Stimulated activated CD8-positive, alpha-beta memory T cell treated with anti-CD3 and anti-CD28 coated beads, Interleukin-4, amount 100 ng/mL, for 1 hour (primary cell): ENCODE results near the gene RGS12.

Experiments used
- DNase-seq, 2 donors: peaks; one replicate each; pipeline ENCODE4 v3.0.0-alpha.2; 2020; ENCODE audit warnings: low read depth in 2 of 2, low spot score in 1 of 2

RGS12 gene

DNA sequence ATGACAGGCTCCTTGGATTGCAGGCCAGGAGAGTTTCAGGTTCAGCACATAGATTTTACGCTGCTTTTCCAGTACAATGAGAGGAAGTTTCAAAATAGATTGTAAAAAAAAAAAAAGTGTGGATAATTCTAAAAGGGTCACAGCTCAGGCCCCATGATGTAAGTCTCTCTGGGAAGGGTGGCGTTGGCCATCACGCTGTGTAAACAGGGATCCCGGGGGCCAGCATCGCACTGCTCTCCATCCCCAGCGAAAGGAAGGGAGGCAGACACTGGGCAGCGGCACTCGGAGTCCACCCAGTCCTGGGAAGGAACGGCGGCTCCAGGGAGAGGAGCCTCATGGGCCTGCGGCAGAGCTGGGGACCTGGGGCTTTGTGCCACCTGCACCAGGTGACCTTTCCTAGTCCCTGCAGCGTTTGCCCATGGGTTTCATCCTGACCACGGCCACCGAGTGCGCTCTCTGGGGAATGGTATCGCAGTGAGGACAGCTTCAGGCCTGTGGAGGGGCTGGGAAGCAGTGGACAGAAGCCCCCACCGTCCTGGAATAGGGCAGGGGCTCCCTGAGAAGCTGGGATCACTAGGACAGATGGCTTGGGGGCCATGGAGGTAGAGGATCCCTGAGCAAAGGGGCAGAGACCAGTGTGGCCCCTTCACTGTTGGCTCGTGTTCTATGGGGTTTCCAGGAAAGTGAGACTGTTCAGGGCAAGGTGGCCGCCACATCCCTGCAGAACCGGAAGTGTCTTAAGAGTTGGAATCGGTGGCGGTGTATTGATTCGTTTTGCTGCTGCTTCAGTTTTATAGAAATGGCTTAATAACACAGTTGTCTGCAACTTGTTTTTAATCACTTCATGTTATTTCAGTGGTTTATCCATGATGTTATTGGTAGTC is 38.9 kb downstream of the RGS12 start:
- no peak for DNase-seq

DNA sequence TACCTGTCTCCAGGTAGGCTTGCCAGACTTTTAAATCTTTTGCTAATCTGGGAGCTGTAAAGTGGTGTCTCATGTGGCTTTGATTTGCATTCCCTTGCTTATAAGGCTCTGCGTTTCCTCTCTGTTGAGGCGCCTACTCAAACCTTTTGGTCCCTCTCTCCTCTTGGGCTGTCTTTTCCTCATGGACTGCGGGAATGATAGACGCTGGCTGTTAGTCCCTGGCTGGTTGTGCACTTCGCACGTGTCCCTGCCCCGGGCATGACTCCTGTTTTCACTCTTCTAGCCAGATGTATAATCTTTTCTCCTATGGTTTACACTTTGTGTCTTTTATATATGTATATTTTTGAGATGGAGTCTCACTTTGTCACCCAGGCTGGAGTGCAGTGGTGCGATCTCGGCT is 39.7 kb downstream of the RGS12 start:
- no peak for DNase-seq

DNA sequence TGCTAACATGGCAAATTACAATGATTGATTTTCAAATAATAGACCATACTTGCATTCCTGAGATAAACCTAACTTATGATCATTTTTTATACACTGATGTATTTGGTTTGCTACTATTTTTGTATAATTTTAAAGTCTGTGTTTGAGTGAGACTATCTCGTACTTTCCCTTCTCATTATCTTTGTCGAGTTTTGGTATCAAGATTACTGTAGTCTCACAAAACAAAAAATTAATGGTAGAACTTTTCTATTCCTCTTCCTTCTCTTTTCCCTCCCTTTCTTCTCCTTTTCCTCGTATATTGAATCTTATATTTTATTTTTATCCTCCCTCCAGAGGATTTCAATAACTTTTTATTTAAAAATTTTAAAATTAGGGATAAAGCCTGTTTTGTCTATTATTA is 41.5 kb downstream of the RGS12 start:
- DNase-seq: no peak

DNA sequence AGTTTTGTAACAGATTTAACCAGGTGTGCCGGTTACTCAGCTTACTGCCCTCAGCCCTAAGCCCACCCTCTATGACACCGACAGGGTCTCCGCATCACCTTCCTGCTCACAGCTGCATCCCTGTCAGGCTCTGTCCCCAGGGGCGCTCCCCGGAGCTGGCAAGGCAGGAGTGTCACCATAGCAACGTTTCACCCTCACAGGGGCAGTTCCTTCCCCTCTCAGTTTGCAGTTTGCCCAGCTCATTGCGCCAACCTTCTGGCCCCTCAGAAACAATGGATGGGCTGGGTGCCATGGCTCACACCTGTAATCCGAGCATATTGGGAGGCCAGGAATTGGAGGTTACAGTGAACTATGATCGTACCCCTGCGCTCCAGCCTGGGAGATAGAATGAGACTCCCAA is 42.6 kb downstream of the RGS12 start:
- DNase-seq: no peak

DNA sequence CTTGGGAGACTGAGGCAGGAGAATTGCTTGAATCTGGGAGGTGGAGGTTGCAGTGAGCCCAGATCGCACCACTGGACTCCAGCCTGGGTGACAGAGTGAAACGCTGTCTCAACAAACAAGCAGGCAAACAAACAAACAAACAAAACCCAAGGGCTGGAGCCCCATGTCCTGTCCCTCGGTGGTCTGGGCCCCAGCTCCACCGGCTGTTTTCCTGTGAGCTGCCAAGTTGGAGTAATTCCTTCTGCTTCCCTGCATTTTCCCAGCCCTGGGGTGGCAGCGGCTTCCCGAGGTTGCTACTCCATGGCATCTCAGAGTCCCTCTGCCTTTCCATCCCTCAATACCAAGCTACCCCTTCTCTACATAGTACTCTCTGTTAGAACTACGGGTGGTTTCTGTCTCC is 43.2 kb downstream of the RGS12 start:
- no peak for DNase-seq

DNA sequence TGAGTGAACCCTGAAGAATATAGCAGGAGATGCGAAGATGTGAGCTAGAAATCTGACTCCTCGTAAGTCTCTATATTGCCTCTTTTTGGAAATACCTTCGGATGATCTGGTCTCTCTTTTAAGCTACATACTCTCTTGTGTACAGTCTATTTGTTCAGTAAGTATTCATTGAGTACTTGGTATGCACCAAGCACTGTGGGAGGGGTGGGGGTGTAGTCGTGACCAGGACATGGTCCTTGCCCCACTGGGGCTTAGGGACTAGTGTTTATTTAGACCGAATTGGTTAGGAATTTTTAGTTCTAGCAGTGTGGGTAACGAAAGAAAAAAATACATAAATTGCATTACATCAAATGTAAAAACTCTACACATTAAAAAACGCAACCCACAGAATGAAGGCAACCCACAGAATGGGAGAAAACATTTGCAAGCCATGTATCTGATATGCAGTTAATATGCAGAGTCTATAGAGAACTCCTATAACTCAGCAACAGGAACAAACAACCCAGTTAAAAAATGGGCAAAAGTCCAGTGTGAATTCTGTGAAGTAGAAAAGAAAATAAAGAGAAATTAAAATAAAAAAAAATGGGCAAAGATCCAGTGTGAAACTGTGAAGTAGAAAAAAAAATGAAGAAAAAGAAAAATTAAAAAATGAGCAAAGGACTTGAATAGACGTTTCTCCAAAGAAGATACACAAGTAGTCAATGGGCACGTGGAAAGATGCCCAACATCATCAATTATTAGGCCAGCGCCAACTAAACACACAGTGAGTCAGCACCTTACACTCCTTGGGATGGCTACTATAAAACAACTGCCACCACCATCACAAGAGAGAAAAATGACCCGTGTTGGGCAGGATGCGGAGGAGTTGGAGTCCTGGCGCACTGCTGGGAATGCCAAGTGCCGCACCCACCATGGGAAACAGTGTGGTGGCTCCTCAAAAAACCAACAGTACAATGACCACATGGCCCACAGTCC is 43.8 kb downstream of the RGS12 start:
- no peak for DNase-seq

DNA sequence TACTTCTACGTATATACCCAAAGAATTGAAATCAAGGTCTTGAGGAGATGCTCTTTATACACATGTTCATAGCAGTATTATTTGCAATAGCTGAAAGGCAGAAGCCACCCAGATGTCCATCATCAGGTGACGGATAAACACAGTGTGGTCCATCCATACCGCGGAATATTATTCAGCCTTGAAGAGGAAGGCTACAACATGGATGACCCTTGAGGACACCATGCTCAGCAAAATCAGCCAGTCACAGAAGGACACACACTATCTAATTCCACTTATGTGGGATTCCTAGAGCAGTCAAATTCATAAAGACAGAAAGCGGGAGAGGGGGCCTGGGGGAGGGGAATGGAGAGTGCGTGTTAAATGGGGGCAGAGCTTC is 44.5 kb downstream of the RGS12 start:
- DNase-seq: no peak

DNA sequence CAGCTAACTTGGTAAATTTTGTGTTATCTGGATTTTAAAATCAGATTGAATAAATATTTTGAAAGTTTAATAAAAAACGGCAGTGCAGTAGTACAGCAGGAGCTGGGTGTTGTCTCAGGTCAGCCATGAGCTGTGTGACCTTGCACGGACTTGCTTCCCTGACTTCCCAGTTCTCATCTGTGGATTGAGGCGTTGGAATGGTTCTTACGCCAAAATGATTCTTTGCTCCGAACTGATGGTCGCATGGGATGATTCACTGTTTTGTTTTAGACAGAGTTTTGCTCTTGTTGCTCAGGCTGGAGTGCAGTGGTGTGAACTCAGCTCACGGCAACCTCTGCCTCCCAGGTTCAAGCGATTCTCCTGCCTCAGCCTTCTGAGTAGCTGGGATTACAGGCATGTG is 45.0 kb downstream of the RGS12 start:
- DNase-seq: no peak

DNA sequence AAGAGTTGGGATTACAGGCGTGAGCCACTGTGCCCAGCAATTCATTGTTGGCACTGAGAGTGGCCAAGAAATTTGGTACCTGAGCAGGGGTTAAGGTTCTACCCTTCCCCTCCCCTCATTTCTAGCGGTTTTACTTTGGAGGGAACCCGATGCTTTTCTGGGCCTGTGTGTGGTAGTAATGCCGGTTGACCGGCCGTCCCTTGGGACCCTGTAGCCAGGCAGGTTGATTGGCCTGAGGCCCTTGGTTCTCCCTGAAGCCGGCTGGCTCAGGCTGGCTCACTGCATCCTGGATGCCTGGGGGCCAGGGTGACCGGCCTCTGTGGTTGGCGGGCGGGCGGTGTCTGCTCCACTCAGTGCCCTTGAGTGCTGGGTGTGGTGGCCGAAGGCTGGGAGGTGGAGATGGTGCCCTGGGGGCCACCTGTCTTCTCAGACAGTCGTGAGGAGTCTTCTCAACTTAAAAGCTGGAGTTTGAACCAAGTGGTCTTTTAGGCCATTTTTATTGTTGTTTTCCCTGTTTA is 45.6 kb downstream of the RGS12 start:
- no peak for DNase-seq

DNA sequence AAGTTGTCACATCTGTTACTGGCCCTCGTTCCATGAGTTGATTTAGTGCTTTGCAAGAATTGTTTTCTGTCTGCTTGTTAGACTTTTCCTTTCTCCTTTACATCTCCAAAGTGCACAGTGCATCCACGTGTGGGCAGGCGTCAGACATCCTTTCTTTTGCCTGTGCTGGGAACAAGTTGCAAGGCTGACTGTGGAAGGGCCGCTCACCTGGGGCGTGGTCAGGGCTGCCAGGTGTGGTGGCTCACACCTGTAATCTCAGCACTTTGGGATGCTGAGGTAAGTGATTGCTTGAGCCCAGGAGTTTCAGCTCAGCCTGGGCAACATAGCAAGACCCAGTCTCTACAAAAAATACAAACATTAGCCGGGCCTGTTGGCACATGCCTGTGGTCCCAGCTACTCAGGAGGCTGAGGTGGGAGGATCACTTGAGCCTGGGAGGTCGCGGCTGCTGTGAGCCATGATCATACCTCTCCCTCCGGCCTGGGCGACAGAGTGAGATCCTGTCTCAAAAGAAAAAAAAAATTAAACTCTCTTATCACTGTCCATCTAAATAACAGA is 46.2 kb downstream of the RGS12 start:
- DNase-seq: no peak

DNA sequence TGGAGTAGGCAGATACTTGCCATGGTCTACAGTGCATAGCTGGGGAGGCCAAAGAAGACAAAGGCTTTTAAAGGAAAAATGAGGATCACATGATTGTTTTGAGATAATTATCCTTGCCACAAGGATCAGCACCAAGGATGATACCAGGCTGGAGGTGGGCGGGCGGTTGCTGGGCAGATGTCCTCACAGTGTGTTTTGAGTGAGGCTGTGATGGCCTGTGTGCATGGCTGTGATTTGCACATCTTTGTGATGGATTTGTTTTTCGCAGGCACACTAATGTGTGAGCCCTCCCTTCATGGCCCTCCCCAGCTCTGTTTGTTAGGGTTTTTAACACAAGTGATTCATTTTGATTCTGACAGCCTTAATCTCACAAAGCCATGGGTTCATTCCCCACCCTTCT is 46.8 kb downstream of the RGS12 start:
- no peak for DNase-seq

DNA sequence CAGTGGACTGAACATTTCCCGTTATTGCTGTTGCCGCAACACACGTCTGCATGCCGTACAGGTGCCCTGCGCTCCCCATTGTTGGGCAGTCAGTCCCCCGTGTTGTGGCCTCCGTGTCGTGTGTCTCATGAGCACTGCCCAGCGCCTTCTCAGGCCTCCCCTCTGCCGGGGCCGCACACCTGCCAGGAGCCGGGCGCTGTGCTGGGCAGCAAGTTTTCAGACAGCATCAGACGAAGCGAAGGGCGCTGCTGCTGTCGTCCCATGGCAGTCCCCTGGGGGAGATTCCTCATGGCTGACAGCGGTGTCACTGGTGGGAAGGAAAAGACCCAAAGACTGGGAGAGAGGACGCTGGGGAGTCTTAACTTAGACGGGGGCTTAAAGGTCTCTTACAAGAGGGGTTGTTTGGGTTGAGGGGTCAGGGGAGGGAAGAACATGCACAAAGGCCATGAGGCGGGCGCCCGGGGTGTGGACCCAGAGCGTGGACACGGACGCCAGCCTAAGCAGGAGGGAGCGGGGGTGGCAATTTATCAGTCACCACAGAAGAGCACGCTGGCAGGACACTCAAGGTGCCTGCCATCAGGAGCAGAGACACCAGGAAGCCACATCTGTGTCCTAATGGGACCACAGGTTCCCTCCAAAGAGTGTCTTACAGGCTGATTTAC is 47.3 kb downstream of the RGS12 start:
- DNase-seq: no peak

DNA sequence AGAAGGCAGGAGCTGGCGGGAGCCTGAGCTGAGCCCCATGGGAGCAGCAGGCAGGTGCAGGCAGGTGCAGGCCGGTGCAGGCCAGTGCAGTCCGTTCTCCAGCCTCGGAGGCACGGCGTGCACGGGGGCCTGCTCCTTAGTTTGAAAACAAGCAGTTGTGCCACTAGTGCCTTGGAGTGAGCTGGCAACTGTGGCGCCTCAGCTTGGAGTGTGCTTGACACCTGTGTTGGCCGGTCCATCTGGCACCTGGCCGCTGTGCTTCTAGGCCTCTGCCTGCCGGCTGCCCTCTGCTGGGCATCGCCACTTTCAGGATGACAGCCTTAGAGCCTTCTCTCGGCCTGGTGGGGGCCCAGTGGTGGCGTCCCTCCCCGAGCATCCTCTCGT is 47.9 kb downstream of the RGS12 start:
- DNase-seq: no peak

DNA sequence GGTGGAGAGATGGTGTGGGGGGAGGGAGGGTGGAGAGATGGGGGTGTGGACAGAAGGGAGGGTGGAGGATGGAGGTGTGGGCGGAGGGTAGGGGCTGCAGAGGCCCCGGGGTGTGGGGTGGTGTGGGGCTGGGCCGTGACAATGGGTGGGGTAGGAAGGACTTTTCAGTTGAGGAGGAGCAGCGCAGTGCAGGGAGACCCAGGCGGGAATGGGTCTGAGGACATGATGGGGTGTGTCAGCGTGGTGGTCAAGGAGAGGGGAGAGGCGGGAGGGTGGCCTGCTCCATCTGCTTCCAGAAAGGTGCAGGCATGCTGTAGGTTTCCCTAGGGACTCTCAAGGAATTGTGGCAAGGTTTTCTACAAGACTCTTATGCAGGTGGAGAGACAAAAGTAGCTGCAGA is 48.9 kb downstream of the RGS12 start:
- no peak for DNase-seq

DNA sequence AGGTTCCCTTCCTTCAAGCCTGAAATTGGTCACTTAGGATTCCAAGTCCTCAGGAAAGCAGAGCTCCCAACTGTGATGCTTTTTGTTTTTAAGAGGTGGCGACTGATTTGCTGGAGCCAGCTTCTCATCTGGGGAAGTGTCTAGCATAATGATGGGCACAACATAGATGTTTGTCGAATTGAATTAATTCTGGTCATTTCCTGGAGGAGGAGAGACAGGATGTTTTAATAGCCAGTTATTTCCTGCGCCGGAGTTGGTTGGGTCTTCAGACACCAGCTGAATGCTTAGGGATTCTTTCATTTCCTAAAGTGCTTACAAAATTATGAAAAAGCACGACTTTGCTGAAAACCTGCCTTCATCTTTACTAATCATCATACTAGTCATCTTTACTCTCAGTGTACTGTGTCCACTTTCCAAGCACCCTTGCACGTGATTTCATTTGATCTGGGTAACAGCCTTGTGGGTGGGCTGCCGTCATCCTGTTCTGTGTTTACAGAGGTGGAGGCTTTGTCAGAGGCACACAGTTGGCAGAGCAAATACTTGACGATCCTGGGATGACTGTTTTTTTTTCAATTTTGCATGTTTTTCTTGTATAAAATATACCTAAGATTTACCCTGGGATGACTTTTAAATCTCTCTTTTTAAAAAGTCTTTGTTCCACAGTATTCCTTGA is 49.5 kb downstream of the RGS12 start:
- no peak for DNase-seq
